PFSK-1 (cell line): ENCODE data around the gene STAB1.

ENCODE experiments used
- FOXP2 ChIP-seq: optimal IDR thresholded peaks from 2 replicates; pipeline ENCODE3; 2011; ENCODE audit warnings: borderline replicate concordance, control low read depth, inconsistent platforms; ENCODE audit not compliant: insufficient read depth; ENCODE audit errors: extremely low read length, extremely low read depth
- POLR2AphosphoS5 ChIP-seq: IDR thresholded peaks from 2 replicates; pipeline ENCODE4 v1.6.1; 2012; ENCODE audit warnings: low read depth, mild to moderate bottlenecking, control low read depth, low read length, moderate library complexity
- SIN3A ChIP-seq: IDR thresholded peaks from 2 replicates; pipeline ENCODE4 v1.6.1; 2012; ENCODE audit warnings: mild to moderate bottlenecking, low read length, moderate library complexity, borderline replicate concordance; ENCODE audit not compliant: insufficient read depth
- TAF1 ChIP-seq: IDR thresholded peaks from 2 replicates; pipeline ENCODE4 v1.6.1; 2012; ENCODE audit warnings: low read length, control low read depth, borderline replicate concordance; ENCODE audit not compliant: insufficient read depth
- TF ChIP-seq, protein P1 (sequence below), 2 experiments: IDR thresholded peaks; 2 replicates each; pipeline versions ENCODE4 v1.6.1 to v1.8.0; 2011 to 2012; ENCODE audit warnings: low read depth in 2 of 2, low read length in 2 of 2, control low read depth in 1 of 2, inconsistent platforms in 1 of 2, mild to moderate bottlenecking in 1 of 2, moderate library complexity in 1 of 2; ENCODE audit not compliant: insufficient read depth in 1 of 2

STAB1 gene

DNA sequence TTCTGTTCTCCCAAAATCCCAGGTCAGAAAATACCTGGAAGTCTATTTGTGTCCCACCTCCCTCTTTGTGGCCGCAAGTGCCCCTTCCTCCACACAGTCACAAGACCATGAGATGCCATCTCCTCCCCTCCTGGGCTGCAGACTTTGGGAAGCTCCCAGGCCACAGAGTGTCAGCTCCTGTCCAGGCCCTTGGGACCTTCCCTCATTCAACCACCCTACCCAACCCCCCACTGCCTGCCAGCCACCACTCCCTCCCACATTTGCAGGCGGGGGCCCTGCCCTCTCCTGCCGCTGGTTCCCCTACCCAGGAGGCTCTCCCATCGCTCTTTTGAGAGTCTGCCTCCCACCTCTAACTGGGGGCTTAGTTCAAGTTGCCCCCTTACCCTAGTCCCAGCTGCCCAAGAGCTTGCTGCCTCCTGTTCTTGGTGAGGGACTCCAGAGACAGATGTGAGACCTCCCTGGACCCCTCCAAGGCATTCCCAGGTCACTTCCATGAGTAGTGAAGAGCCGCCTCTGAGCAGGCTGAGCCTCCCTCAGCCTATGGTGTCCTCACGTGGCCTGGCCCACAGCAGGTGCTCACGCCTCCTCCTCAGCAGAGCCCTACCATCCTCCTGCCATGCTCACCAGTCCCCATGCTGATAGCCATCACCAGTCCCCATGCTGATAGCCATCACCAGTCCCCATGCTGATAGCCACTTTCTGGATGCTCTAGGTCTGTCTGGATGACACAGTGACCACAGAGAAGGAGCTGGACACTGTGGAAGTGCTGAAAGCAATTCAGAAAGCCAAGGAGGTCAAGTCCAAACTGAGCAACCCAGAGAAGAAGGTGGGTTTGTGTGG, 15.9 kb upstream of the STAB1 start:
- TF ChIP-seq FOXP2 (no peak), SIN3A (no peak), POLR2AphosphoS5 (no peak), TAF1 (no peak)
- TF ChIP-seq, protein P1, sequence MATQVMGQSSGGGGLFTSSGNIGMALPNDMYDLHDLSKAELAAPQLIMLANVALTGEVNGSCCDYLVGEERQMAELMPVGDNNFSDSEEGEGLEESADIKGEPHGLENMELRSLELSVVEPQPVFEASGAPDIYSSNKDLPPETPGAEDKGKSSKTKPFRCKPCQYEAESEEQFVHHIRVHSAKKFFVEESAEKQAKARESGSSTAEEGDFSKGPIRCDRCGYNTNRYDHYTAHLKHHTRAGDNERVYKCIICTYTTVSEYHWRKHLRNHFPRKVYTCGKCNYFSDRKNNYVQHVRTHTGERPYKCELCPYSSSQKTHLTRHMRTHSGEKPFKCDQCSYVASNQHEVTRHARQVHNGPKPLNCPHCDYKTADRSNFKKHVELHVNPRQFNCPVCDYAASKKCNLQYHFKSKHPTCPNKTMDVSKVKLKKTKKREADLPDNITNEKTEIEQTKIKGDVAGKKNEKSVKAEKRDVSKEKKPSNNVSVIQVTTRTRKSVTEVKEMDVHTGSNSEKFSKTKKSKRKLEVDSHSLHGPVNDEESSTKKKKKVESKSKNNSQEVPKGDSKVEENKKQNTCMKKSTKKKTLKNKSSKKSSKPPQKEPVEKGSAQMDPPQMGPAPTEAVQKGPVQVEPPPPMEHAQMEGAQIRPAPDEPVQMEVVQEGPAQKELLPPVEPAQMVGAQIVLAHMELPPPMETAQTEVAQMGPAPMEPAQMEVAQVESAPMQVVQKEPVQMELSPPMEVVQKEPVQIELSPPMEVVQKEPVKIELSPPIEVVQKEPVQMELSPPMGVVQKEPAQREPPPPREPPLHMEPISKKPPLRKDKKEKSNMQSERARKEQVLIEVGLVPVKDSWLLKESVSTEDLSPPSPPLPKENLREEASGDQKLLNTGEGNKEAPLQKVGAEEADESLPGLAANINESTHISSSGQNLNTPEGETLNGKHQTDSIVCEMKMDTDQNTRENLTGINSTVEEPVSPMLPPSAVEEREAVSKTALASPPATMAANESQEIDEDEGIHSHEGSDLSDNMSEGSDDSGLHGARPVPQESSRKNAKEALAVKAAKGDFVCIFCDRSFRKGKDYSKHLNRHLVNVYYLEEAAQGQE (IDR thresholded peaks at IDR 0.05; ENCODE audit: insufficient read depth in 1 of 2, low read depth in 2 of 2, low read length in 2 of 2), result no peak

DNA sequence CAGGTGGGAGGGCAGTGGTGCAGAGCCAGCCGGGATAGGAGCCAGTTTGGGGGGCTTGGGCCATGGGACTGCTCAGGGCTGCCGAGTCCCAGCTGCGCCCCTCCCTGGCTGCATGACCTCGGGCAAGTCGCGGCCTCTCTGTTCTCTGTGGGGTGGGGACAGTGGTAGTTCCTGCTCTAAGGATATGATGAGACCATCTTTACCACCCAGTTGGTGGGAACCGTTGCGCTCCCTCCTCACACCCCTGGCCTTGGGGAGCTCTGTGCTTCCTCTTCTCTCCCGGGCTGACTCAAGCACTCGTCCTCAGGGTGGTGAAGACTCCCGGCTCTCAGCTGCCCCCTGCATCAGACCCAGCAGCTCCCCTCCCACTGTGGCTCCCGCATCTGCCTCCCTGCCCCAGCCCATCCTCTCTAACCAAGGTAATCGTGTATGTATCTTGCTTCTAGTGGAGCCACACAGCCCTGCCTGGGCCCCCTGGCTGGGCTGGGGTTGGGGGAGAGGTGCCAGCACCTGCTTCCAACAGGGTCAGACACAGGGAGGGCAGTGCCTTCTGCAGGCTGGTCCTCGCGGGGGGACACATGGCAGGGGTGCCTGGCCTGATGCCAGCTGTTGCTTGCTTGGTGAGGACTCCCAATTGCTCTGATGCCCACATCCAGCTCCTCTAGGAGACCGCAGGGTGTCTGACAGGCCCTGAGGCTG, 15.1 kb upstream of the STAB1 start:
- TF ChIP-seq TAF1, result no peak
- TF ChIP-seq, protein P1 (IDR thresholded peaks at IDR 0.05; ENCODE audit: insufficient read depth in 1 of 2, low read depth in 2 of 2, low read length in 2 of 2), result no peak
- TF ChIP-seq SIN3A, result no peak
- no peak for TF ChIP-seq POLR2AphosphoS5
- no peak for TF ChIP-seq FOXP2

GRCh38 chr3:52480768-52481715, 14.1 kb upstream of the STAB1 start:
- TF ChIP-seq POLR2AphosphoS5, result no peak
- no peak for TF ChIP-seq FOXP2
- no peak for TF ChIP-seq SIN3A
- TF ChIP-seq TAF1, result no peak
- TF ChIP-seq, protein P1 (IDR thresholded peaks at IDR 0.05; ENCODE audit: insufficient read depth in 1 of 2, low read depth in 2 of 2, low read length in 2 of 2), result no peak

DNA sequence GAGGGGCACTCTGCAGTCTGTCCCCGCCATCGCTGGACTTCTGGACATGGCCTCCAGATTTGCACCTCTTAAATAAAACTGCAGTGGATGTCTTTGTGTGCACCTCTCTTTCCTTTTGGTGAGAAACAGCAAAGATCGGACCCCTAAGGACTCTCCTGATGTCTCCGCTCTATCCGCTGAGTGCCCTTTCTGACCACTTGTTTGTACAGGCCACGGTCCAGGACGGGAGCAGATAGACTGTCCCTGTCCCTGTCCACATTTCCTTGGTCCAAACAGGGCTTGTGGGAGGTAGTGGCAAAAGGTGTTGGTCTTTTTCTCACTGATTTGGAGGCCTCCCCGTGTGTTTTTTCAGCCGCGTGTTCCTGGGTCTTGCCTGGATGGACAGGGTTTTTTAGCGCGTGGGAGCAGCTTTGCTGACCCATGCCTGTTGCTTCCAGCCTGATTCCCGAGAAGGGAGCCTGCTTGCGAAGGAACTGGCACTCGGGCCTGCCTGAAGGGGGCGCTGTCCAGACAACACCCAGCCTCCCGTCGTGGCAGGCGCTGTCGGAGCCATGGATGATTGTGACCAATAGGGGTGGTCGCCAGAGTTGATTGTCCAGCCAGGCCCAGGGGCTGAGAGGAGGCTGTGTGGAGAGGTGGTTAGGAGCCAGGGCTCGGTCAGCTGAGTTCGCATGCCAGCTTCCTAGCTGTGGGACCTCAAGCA, 13.2 kb upstream of the STAB1 start:
- TF ChIP-seq FOXP2, result peak; percentile 23
- no peak for TF ChIP-seq SIN3A

- TF ChIP-seq SIN3A (no peak), POLR2AphosphoS5 (no peak), FOXP2 (no peak), TAF1 (no peak)
- TF ChIP-seq, protein P1 (IDR thresholded peaks at IDR 0.05; ENCODE audit: insufficient read depth in 1 of 2, low read depth in 2 of 2, low read length in 2 of 2), result no peak
These were observed 12.1 kb upstream of the STAB1 start for GRCh38 chr3:52483081-52483480.
